ENCODE measurements around the gene PALLD. TPM values are rescaled to one million over a fixed set of nuclear protein-coding genes. Genes with fewer than 3 reads are reported as not detected.

The PALLD gene
- total RNA-seq, 4 donors from 2014 or later, result 71.8 to 106 (median 83.3) TPM

- Histone ChIP-seq H3K9me3 (no peaks in the 10 kb centered on the region), H3K36me3 (no peaks in the 10 kb centered on the region), H3K27ac (no peak overlapping the region), H3K4me3 (no peak overlapping the region), H3K27me3 (no peaks in the 10 kb centered on the region), H3K4me1 (no peaks in the 10 kb centered on the region)
- DNase-seq (ENCODE audit: low spot score in 2 of 2), result no peak
- no peak for TF ChIP-seq EP300 (IDR thresholded peaks at IDR 0.05)
- no peak for TF ChIP-seq POLR2A (IDR thresholded peaks at IDR 0.05)
- WGBS, result 84% methylated on average over 8 of the region's 8 CpGs
Observed at GRCh38 chr4:168528131-168528949, 31.5 kb downstream of the PALLD start.

DNA sequence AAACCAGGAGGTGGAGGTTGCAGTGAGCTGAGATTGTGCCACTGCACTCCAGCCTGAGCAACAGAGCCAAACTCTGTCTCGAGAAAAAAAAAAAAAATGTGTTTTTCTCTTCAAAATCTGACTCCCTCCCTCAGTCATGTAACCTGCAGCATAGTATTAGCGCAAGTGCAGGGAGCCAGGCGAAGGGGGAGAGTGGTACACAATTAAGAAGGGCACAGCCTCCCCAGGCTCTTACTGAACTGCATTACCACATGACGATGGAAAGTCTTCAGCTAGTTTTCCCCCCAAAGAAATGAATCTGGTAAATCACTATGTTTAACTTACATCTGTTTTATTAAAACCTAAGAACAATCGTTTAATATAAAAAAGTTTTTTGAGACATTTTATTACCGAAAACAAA, 32.4 kb downstream of the PALLD start:
- no peaks in the 10 kb centered on the region for H3K4me1 ChIP-seq
- no peak for TF ChIP-seq CTCF (IDR thresholded peaks at IDR 0.05)
- no peak for TF ChIP-seq POLR2A (IDR thresholded peaks at IDR 0.05)
- TF ChIP-seq EP300 (IDR thresholded peaks at IDR 0.05), result no peak
- TF ChIP-seq POLR2AphosphoS5 (IDR thresholded peaks at IDR 0.05), result no peak
- H3K36me3 ChIP-seq, result no peaks in the 10 kb centered on the region
- no peak for DNase-seq (ENCODE audit: low spot score in 2 of 2)
- no peak overlapping the region for H3K4me3 ChIP-seq
- no peaks in the 10 kb centered on the region for H3K27me3 ChIP-seq
- WGBS, result 81% methylated on average over 6 of the region's 6 CpGs
- H3K27ac ChIP-seq, result no peak overlapping the region
- H3K9me3 ChIP-seq, result no peaks in the 10 kb centered on the region

- TF ChIP-seq CTCF (IDR thresholded peaks at IDR 0.05) (no peak), POLR2A (IDR thresholded peaks at IDR 0.05) (no peak), POLR2AphosphoS5 (IDR thresholded peaks at IDR 0.05) (no peak), EP300 (IDR thresholded peaks at IDR 0.05) (no peak)
- Histone ChIP-seq H3K36me3 (no peaks in the 10 kb centered on the region), H3K4me1 (no peaks in the 10 kb centered on the region), H3K27ac (no peak overlapping the region), H3K27me3 (no peaks in the 10 kb centered on the region), H3K9me3 (no peaks in the 10 kb centered on the region), H3K4me3 (no peak overlapping the region)
- 92% methylated on average over 4 of the region's 4 CpGs for WGBS
- DNase-seq (ENCODE audit: low spot score in 2 of 2), result no peak
Observed at GRCh38 chr4:168531305-168531704, 34.5 kb downstream of the PALLD start.

DNA sequence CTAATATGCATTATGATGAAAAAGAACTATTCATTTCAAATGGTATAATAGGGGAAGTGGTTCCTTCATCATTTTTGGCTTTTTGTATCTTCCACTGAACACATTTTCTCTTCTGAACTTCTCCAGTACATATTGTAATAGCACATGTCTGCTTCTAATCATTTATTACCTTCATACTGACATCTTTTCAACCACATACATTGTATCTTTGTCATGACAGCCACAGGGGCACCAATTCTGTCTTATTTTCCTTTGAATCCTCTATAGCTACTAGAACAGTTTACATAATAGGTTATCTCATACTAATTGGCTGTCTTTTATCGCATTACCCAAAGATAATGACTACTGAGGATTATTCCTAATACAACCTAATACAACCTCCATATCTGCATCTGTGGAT, 37.7 kb downstream of the PALLD start:
- H3K9me3 ChIP-seq, result no peaks in the 10 kb centered on the region
- no peak for DNase-seq (ENCODE audit: low spot score in 2 of 2)
- TF ChIP-seq POLR2A (IDR thresholded peaks at IDR 0.05), result no peak
- no peak for TF ChIP-seq POLR2AphosphoS5 (IDR thresholded peaks at IDR 0.05)
- no peak for TF ChIP-seq CTCF (IDR thresholded peaks at IDR 0.05)
- TF ChIP-seq EP300 (IDR thresholded peaks at IDR 0.05), result no peak
- H3K27me3 ChIP-seq, result no peaks in the 10 kb centered on the region
- no peak overlapping the region for H3K27ac ChIP-seq
- H3K4me3 ChIP-seq, result no peak overlapping the region
- H3K36me3 ChIP-seq, result no peaks in the 10 kb centered on the region
- 100% methylated on average over 1 of the region's 1 CpG for WGBS
- H3K4me1 ChIP-seq, result no peaks in the 10 kb centered on the region

GRCh38 chr4:168535689-168536088, 38.8 kb downstream of the PALLD start:
- Histone ChIP-seq H3K36me3 (no peaks in the 10 kb centered on the region), H3K4me1 (no peaks in the 10 kb centered on the region), H3K27me3 (no peaks in the 10 kb centered on the region), H3K27ac (no peak overlapping the region), H3K4me3 (no peak overlapping the region), H3K9me3 (no peaks in the 10 kb centered on the region)
- 69% methylated on average over 5 of the region's 5 CpGs for WGBS
- no peak for DNase-seq (ENCODE audit: low spot score in 2 of 2)
- TF ChIP-seq POLR2AphosphoS5 (IDR thresholded peaks at IDR 0.05) (no peak), EP300 (IDR thresholded peaks at IDR 0.05) (no peak), CTCF (IDR thresholded peaks at IDR 0.05) (no peak), POLR2A (IDR thresholded peaks at IDR 0.05) (no peak)

All from suprapubic skin (tissue), 4 donors.